SH-SY5Y (cell line): Measurements from ENCODE around the gene FBXW5.

ENCODE experiments used
- GATA2 ChIP-seq: IDR thresholded peaks from 2 replicates; pipeline ENCODE4 v1.6.1; 2011; ENCODE audit warnings: mild to moderate bottlenecking, low read depth, low read length
- GATA3 ChIP-seq: IDR thresholded peaks from 2 replicates; pipeline ENCODE4 v1.6.1; 2011; ENCODE audit warnings: low read depth, mild to moderate bottlenecking, low read length, moderate library complexity

Gene FBXW5

GRCh38 chr9:136930014-136930413 is 14.5 kb downstream of the FBXW5 start:
- TF ChIP-seq GATA2 (no peak), GATA3 (no peak)

- TF ChIP-seq GATA2 (no peak), GATA3 (no peak)
These were observed 15.9 kb downstream of the FBXW5 start for GRCh38 chr9:136928591-136928990.

GRCh38 chr9:136927343-136928271 is 16.9 kb downstream of the FBXW5 start:
- TF ChIP-seq GATA3 (no peak), GATA2 (no peak)

GRCh38 chr9:136926749-136927148 is 17.8 kb downstream of the FBXW5 start:
- TF ChIP-seq GATA2: no peak
- TF ChIP-seq GATA3: no peak

- no peak for TF ChIP-seq GATA2
- no peak for TF ChIP-seq GATA3
These were observed 18.3 kb downstream of the FBXW5 start for GRCh38 chr9:136926154-136926704.

GRCh38 chr9:136925414-136926153 is 19.0 kb downstream of the FBXW5 start:
- no peak for TF ChIP-seq GATA3
- no peak for TF ChIP-seq GATA2

- TF ChIP-seq GATA3 (no peak), GATA2 (no peak)
These were observed 20.7 kb downstream of the FBXW5 start for GRCh38 chr9:136923881-136924280.

- TF ChIP-seq GATA2 (no peak), GATA3 (no peak)
These were observed 22.0 kb downstream of the FBXW5 start for GRCh38 chr9:136922540-136922939.

GRCh38 chr9:136921718-136922117 is 22.8 kb downstream of the FBXW5 start:
- TF ChIP-seq GATA3 (no peak), GATA2 (no peak)

- TF ChIP-seq GATA3 (no peak), GATA2 (no peak)
These were observed 23.2 kb downstream of the FBXW5 start for GRCh38 chr9:136921307-136921706.

- TF ChIP-seq GATA2 (no peak), GATA3 (no peak)
These were observed 23.8 kb downstream of the FBXW5 start for GRCh38 chr9:136920734-136921231.

- no peak for TF ChIP-seq GATA2
- TF ChIP-seq GATA3: no peak
These were observed 24.5 kb downstream of the FBXW5 start for GRCh38 chr9:136920069-136920468.

- TF ChIP-seq GATA2 (no peak), GATA3 (no peak)
These were observed 26.6 kb downstream of the FBXW5 start for GRCh38 chr9:136917902-136918301.
